Erythroblast (primary cell): ENCODE results near the gene KAT6B.

Experiments used
- DNase-seq, 2 experiments: peaks; one replicate each; lab custom pipeline; 2025; lab: John Stamatoyannopoulos, UW
- GATA1 ChIP-seq: IDR thresholded peaks from 2 replicates; pipeline ENCODE4 v1.6.1; 2011; ENCODE audit warnings: low read depth, mild to moderate bottlenecking, control low read depth, low read length, moderate library complexity
- POLR2A ChIP-seq: IDR thresholded peaks from 2 replicates; pipeline ENCODE4 v1.6.1; 2011; ENCODE audit warnings: mild to moderate bottlenecking, low read length

Gene KAT6B

DNA sequence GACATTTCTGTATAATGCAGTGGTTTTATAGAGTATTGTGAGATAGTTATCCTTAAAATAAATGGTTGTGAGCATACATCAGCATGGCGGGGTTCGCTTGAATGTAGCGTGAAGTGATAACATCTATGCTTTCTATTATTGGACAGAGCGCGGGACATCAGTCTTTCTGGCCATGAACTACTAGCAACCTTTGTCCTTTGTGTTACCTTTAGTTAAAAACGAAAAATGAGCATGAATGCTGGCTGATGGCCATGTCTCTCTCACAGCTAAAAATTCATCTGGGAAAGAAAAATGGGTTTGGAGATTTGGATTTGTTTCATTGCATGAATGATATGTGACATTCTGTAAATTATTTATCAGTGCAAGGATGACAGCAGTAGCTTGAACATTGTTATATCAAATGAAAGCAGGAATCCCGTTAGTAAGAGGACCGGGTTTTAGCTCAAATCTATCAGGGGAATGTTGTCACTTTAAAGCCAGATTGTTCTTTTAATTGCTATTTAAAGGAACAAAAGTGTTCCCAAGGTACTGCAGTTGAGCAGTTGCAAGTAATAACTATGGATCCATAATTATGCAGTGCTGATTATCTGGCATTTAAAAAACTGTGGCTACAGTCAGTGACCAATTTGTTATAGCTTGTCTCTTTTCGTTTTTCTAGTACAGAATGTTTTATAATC is 131.0 kb downstream of the KAT6B start:
- DNase-seq: no peak
- TF ChIP-seq POLR2A (no peak), GATA1 (no peak)

DNA sequence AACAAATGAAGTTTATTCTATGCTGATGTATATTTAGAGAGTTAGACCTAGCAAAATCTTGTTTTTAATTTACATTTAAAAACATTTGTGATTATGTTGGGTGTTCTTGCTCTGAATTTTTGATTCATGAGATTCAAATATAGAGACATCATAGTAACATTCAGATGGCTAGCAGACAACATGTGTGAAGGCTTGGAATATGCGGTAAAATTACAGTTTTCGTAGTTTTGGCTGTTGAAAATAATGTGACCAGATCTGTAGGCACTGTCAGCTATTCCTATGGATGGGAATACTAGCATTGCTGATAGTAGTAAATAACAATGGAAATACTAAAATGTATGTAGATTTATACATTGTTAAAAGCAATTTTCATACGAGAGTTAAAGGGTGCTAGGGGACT is 131.9 kb downstream of the KAT6B start:
- TF ChIP-seq POLR2A (no peak), GATA1 (no peak)

DNA sequence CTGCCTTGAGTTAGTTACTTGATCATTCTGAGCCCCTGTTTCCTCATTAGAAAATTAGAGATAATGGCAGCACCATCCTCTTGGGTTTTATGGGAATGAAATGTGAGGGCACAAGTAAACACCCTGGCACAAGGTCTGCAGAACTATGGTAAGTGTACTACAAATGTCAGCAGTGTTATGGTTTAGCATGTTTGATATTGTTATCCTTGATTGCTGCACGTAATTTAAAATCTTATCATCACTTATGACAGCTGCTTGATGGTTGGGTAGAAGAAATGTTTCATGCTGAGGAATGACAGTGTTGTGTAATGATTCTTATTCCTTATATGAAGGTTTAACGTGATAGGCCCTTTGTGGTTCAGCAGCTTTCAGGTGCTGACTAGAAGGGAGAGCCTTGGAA is 134.3 kb downstream of the KAT6B start:
- DNase-seq: no peak
- TF ChIP-seq GATA1 (no peak), POLR2A (no peak)

More for the DNA sequence above, 131.9 kb downstream of the KAT6B start:
- DNase-seq: no peak

DNA sequence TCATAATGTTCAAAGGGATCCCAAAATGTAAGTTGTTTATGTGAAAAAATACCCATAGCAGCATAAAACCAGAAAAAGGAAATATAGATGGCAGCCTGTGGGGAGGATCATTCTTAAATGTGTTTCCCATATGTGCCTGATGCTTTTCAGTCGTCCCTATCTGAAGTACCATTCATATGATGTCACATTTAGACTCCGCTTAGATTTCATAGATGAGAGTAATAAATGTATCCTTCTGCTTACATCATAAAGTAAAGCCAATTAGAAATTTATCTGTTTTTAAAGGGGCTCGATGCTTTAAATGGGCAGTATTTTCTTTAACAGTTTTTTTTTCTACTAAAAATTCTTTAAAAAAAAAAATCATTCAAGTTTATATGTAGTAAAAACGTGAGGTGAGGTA is 136.1 kb downstream of the KAT6B start:
- TF ChIP-seq GATA1: no peak
- TF ChIP-seq POLR2A: no peak
- no peak for DNase-seq

DNA sequence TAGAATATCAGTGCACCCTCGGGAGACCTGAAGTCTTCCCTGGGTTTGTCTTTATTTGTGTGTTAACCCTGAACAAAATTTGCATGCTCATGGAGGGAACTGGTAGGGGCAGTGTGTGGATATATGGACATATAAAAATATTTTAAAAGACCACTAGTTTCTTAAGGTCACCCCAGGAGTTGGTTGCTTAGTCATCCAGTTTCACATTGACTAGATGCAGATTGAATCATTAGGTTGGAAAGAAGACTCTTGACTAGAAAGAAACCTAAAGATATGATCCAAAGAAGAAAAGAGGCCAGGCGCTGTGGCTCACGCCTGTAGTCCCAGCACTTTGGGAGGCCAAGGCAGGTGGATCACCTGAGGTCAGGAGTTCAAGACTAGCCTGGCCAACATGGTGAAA is 137.1 kb downstream of the KAT6B start:
- TF ChIP-seq GATA1 (no peak), POLR2A (no peak)
- no peak for DNase-seq

DNA sequence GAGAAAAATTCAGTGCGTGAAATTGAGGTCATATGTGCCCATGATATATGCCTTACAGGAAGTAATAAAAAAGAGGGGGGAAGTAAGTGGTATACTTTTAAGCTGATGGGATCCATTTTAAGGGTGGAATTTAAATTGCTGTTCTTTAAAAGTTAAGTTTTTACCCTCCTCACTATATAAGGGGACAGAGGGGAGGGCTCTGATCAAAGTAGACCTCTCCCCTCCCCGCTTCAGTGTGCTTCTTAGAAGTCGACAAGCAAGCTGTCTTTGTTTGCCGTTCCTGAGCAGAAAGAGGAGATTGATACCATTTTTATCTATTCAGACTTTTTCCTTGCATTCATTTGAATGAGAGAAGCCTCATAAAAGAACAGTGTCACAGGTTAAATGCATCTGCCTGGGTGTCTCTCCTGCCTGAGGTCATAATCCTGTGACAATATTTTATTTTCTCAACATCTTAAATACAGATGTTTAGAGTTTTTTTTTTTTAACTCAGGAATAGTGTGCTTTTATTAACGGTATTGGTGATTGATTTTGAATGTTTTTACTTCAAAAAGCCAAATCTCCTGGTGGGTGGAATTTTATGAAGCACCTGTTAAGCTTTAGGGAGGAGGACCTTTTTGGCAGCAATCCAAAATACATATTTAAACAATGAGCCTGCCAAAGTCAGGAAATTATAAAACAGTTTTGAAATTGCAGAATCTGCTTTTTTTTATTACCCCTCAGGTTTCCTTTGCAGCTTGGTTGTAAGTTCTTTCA is 141.7 kb downstream of the KAT6B start:
- no peak for DNase-seq
- no peak for TF ChIP-seq POLR2A
- no peak for TF ChIP-seq GATA1

DNA sequence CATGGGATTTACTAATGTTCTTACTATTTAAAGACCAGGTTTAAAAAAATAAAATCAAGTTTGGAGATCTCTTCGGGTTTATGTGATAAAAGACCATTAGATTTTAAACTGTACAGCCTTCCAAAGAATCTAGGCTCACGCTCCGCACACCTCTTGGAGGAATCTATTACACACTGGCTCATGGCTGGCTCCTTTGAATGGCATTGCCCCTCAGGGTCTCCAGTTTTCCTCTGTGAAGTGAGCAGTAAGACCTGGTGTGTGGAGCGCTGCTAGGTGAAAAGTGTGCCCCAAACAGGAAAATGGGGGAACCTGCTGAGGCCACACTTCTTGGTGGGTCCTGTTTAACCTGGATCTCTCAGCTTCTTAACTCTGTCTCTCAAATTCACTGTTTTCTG is 142.3 kb downstream of the KAT6B start:
- no peak for DNase-seq
- TF ChIP-seq POLR2A (no peak), GATA1 (no peak)

DNA sequence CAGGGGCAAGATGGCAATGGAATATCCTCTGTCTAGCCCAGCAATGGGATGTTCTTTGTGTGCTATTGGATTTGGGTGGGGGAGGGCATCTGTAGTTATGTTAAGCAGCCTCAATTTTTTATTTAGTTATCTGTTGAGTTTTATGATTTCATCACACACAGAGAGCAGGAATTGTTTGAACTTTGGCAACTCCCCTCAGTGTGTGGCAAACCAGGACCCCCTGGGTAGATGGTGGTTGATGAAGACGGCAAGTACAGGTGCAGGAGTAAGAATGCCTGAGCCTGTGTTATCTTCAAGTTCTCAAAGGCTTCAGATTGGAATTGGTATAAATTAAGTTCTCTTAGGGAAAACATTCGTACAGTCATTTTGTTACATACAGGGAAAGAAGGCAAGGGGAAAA is 142.7 kb downstream of the KAT6B start:
- TF ChIP-seq GATA1: no peak
- no peak for TF ChIP-seq POLR2A

DNA sequence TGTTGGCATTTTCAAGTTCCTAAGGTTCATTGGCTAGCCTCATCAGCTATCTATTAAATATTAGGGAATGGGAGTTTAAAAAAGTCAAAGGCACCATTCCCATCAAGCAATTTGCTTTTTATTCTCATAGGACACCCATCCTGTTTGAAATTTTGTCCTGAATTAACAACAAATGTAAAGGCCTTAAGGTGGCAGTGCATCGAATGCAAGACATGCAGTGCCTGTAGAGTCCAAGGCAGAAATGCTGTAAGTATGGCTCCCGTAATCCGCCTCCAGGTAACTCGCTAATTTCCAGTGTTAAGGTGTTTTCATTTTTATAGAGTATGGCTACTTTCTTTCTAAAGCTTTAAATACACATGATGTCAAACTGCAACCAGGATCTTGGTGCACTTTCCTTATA is 143.1 kb downstream of the KAT6B start:
- no peak for DNase-seq
- TF ChIP-seq GATA1: no peak
- TF ChIP-seq POLR2A: no peak

More for the DNA sequence above, 142.7 kb downstream of the KAT6B start:
- no peak for DNase-seq

DNA sequence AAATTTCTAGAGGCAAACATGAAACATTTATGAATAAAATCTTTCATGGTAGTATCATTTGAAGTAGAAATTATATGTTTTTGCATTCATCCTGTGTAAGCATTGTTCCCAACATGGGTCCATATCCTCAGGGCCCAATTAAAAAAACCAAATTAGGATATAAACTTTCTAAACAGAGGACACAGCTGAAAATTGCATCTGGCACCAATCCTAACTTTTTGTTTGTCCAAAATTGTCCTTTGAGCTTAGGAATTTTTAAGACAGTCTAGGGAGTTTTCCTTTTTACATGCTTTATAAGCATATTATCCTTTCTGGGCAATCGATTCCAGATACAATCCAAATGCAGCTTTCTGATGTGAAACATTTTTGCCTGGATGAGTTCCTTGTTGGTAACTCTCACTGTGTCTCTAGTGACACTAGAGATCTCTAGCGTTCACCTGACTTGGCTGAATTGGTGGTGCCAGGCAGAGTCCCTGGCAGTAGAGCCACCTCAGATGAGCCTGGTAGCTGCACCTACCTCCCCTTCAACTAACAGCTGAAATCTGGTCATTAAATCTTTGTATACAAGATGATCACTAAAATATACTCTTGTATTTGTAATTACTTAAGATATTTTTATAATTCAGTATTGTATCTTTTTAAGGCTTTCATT is 147.5 kb downstream of the KAT6B start:
- DNase-seq: no peak
- no peak for TF ChIP-seq POLR2A
- no peak for TF ChIP-seq GATA1

DNA sequence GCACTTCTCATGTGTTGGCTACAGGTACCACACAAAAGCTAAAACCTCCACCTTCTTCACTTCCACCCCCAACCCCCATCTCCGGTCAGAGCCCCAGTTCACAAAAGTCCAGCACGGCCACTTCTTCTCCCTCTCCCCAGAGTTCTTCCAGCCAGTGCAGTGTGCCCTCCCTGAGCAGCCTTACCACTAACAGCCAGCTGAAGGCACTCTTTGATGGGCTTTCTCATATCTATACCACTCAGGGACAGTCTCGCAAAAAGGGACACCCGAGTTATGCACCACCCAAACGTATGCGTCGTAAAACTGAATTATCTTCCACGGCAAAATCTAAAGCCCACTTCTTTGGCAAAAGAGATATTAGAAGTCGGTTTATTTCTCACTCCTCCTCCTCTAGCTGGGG is 149.4 kb downstream of the KAT6B start:
- DNase-seq: no peak
- TF ChIP-seq POLR2A: no peak
- TF ChIP-seq GATA1: no peak

DNA sequence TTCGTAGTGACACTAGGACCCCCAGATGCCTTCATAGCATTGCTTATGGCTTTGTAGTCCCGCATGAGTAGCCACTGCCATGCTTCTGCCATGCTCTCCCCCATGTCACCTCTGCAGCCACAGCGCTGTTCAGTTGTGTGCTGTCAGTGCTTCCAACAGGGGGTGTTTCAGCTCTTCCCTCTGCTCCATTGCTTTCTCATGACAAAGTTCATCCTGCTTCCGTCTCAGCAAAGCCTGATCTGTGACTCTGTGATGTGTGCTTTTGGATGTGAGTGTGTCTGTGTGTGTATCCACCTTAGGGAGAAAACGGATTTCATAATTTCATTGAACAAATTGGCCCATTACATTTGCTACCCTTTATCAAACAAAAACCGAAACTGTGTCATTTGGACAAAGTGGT is 150.2 kb downstream of the KAT6B start:
- TF ChIP-seq POLR2A (no peak), GATA1 (no peak)

DNA sequence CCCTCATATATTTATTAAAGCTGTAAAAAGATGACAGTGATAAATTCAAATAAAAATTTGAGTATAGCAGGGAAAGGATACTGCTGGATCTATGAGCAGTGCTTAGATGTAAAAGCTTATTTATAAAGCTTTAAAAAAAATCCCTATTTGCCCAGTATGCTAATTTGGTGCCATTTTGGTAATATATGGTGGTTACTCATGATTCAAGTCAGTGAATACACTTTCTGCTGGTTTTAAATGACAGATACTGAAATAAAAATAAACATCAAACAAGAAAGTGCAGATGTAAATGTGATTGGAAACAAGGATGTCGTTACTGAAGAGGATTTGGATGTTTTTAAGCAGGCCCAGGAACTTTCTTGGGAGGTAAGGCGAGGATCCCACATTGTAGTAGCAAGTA is 150.7 kb downstream of the KAT6B start:
- no peak for TF ChIP-seq GATA1
- TF ChIP-seq POLR2A: no peak
- no peak for DNase-seq

More for the DNA sequence above, 150.2 kb downstream of the KAT6B start:
- no peak for DNase-seq

DNA sequence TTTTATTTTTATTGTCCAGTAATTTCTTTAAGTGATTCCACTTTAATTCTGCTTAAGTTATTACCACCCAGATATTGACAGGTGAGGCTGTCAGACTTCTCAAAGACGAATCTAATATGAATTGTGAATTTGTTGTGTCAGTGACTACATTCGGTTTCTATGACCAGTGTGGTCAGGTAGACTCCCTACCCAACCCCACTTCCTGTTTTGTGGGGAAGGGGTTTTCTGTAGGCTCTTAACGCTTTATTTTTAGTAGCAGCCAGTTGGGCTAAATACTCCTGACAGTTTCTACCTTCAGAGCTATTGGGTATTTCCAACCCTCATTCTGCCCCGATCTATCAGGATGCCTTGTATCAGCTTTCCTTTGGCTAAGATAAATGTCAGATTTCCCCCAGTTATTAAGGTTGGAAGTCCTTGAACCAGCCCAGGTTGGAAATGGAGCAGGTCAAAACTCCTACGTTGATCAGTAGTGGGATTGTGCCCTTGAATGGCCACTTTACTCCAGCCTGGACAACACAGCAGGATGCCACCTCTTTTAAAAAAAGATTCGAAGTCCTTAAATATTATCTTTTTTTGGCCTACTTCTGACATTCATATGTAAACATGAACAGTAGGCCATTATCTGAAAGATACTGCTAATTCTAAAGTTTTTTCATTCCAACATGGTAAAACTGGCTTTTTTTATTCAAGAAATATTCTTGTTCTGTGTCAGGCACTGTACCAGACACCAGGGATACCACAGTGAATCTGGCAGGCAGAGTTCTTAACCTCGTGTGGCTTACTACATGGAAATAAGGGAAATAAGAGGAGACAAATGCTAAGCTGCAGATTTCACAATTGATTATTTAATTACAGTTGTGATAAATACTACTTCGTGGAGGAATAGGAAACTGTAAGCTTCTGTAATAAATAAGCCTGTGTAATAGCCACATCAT is 151.8 kb downstream of the KAT6B start:
- TF ChIP-seq GATA1 (no peak), POLR2A (no peak)
- DNase-seq: no peak
